OCI-LY7 (cell line): ENCODE results near the gene MRPL20.

Experiments
- CTCF ChIP-seq: fragments of 200-600 bp; sonication (generic); conservative IDR thresholded peaks from 2 replicates; pipeline ENCODE4 v1.5.1; 2014; ENCODE audit warnings: mild to moderate bottlenecking, antibody characterized with exemption, low read length, moderate library complexity, mixed read lengths
- EZH2phosphoT487 ChIP-seq: fragments of 200-600 bp; sonication (generic); IDR thresholded peaks from 2 replicates; pipeline ENCODE4 v1.6.1; 2018; ENCODE audit warnings: low read depth, borderline replicate concordance, mild to moderate bottlenecking, mixed run types, antibody characterized with exemption, low read length, moderate library complexity, mixed read lengths

- TF ChIP-seq CTCF (no peak), EZH2phosphoT487 (no peak)
Observed at GRCh38 chr1:1365875-1366698, 41.0 kb downstream of the MRPL20 start.
